Natural killer cell (primary cell): Measurements from ENCODE around the gene RPP25L. TPM values are rescaled to one million over a fixed set of nuclear protein-coding genes. Genes with fewer than 3 reads are reported as not detected.

ENCODE experiments used
- ATAC-seq, 3 donors: fragments of 150-1000 bp in 2 of 3; fragments of 200-7000 bp in 1 of 3; cut with Tn5 transposase; 1 replicate in 1 of 3; 2 replicates in 2 of 3; pipeline ENCODE4 v1.10.0; 2021; ENCODE audit warnings: mild to moderate bottlenecking in 2 of 3, moderate library complexity in 2 of 3
- DNase-seq, 2 donors: peaks; one replicate each; pipeline versions ENCODE4 v3.0.0 to v3.0.0-alpha.2; 2013 to 2021; ENCODE audit warnings: mixed read lengths in 1 of 2
- H3K27ac ChIP-seq: one replicate; pipeline ENCODE4 v1.5.1; 2013; ENCODE audit warnings: mild to moderate bottlenecking, low read length
- H3K27me3 ChIP-seq: one replicate; pipeline ENCODE4 v1.6.1; 2013; ENCODE audit warnings: low read length; ENCODE audit not compliant: control insufficient read depth, insufficient read depth
- H3K36me3 ChIP-seq: one replicate; pipeline ENCODE4 v1.6.1; 2013; ENCODE audit warnings: low read length; ENCODE audit not compliant: control insufficient read depth, insufficient read depth
- H3K4me1 ChIP-seq: one replicate; pipeline ENCODE4 v1.6.1; 2013; ENCODE audit warnings: low read length; ENCODE audit not compliant: control insufficient read depth, insufficient read depth
- H3K4me3 ChIP-seq: one replicate; pipeline ENCODE4 v1.5.1; 2013; ENCODE audit warnings: low read length
- H3K9me3 ChIP-seq: one replicate; pipeline ENCODE4 v1.6.1; 2013; ENCODE audit warnings: low read length; ENCODE audit not compliant: control insufficient read depth, insufficient read depth
- H3K27ac Mint-ChIP-seq, 2 donors: one replicate each; pipeline ENCODE4 v1.8.0; 2022; ENCODE audit warnings: mild to moderate bottlenecking in 2 of 2, mixed read lengths in 2 of 2, moderate library complexity in 1 of 2
- H3K27me3 Mint-ChIP-seq, 2 donors: one replicate each; pipeline ENCODE4 v1.8.0; 2022; ENCODE audit warnings: low read depth in 2 of 2, mixed read lengths in 2 of 2
- H3K36me3 Mint-ChIP-seq: one replicate; pipeline ENCODE4 v1.8.0; 2022; ENCODE audit warnings: mixed read lengths
- H3K4me1 Mint-ChIP-seq, 2 donors: one replicate each; pipeline ENCODE4 v1.8.0; 2022; ENCODE audit warnings: mixed read lengths in 2 of 2
- H3K4me3 Mint-ChIP-seq: one replicate; pipeline ENCODE4 v1.8.0; 2022; ENCODE audit warnings: mild to moderate bottlenecking, moderate library complexity, mixed read lengths
- H3K9me3 Mint-ChIP-seq, 2 donors: one replicate each; pipeline ENCODE4 v1.8.0; 2022; ENCODE audit warnings: mixed read lengths in 2 of 2
- CTCF ChIP-seq: fragments of 200-600 bp; IDR thresholded peaks from one replicate; pipeline ENCODE4 v1.8.0; 2022; ENCODE audit warnings: antibody characterized with exemption
- whole genome bisulfite sequencing: methylation state at CpG from one replicate; pipeline ENCODE4 v1.1.7; 2013; ENCODE audit warnings: missing lambda C conversion rate; ENCODE audit not compliant: insufficient coverage; 5-methylcytosine and 5-hydroxymethylcytosine counted together
- intact Hi-C: fragments of 100-400 bp; cut with micrococcal nuclease; formaldehyde crosslinking; loops from one replicate; pipeline ENCODE4 v1.14.2; 2022
- total RNA-seq, 4 donors: library from RNA; stranded (reverse); fragments of 120-200 nt in 1 of 4; gene quantifications; one replicate each; pipeline versions ENCODE4 v1.2.3 to v1.2.4, GENCODE V29; 2013 to 2022

Gene RPP25L
- total RNA-seq, 3 donors from 2014 or later (not counting 1 experiment from before 2014, with no cell fraction given): 9.3 to 15.0 (median 9.8) TPM

GRCh38 chr9:34611251-34611810, 566 bp downstream of the RPP25L start:
- 71% methylated on average over 10 of the region's 10 CpGs for WGBS
- intact Hi-C loops: loop anchor here (5.0 kb wide), 1 partner anchor 36 kb away; the partner anchor contains the start of gene GALT
- no peaks in the 10 kb centered on the region for H3K27me3 Mint-ChIP-seq
- Histone ChIP-seq H3K27me3 (no peaks in the 10 kb centered on the region), H3K4me3 (peak overlapping the region; percentile 72), H3K27ac (peak overlapping the region; percentile 96), H3K4me1 (peaks cover 24% of the 10 kb centered on the region), H3K9me3 (no peaks in the 10 kb centered on the region), H3K36me3 (peaks cover 9% of the 10 kb centered on the region)
- peak overlapping the region; percentile 92 for H3K4me3 Mint-ChIP-seq
- peaks cover 5% of the 10 kb centered on the region for H3K36me3 Mint-ChIP-seq
- ATAC-seq (no peak), DNase-seq (peak in 1 of 2 donors; percentile 35)
- peak overlapping the region; percentile 92 to 96 for H3K27ac Mint-ChIP-seq
- H3K4me1 Mint-ChIP-seq: peaks cover 29 to 36% of the 10 kb centered on the region in 2 donors
- H3K9me3 Mint-ChIP-seq: no peaks in the 10 kb centered on the region
- no peak for TF ChIP-seq CTCF

- Histone ChIP-seq H3K27ac (no peak overlapping the region), H3K4me3 (no peak overlapping the region), H3K4me1 (peaks cover 24% of the 10 kb centered on the region), H3K9me3 (no peaks in the 10 kb centered on the region), H3K36me3 (peaks cover 7% of the 10 kb centered on the region), H3K27me3 (no peaks in the 10 kb centered on the region)
- H3K27ac Mint-ChIP-seq: peak overlapping the region; percentile 92 to 96
- H3K4me3 Mint-ChIP-seq: peak overlapping the region; percentile 41
- no peaks in the 10 kb centered on the region for H3K36me3 Mint-ChIP-seq
- WGBS: 98% methylated on average over 20 of the region's 20 CpGs
- H3K4me1 Mint-ChIP-seq: peaks cover 29 to 36% of the 10 kb centered on the region in 2 donors
- no peaks in the 10 kb centered on the region for H3K27me3 Mint-ChIP-seq
- no peaks in the 10 kb centered on the region for H3K9me3 Mint-ChIP-seq
- intact Hi-C loops: loop anchor here (5.0 kb wide), 1 partner anchor 37 kb away; the partner anchor contains the start of gene GALT
- TF ChIP-seq CTCF: no peak
- DNase-seq: no peak
- ATAC-seq: no peak
Observed at GRCh38 chr9:34610434-34611206, 1.3 kb downstream of the RPP25L start.

GRCh38 chr9:34607331-34607730, 4.6 kb downstream of the RPP25L start:
- Mint-ChIP-seq H3K4me3 (no peak overlapping the region), H3K4me1 (peaks cover 17 to 26% of the 10 kb centered on the region in 2 donors), H3K9me3 (no peaks in the 10 kb centered on the region), H3K27me3 (no peaks in the 10 kb centered on the region), H3K27ac (no peak overlapping the region), H3K36me3 (no peaks in the 10 kb centered on the region)
- TF ChIP-seq CTCF: no peak
- WGBS: 65% methylated on average over 2 of the region's 2 CpGs
- no peak overlapping the region for H3K27ac ChIP-seq
- no peaks in the 10 kb centered on the region for H3K36me3 ChIP-seq
- DNase-seq (no peak), ATAC-seq (no peak)
- H3K4me1 ChIP-seq: peaks cover 16% of the 10 kb centered on the region
- H3K9me3 ChIP-seq: no peaks in the 10 kb centered on the region
- H3K27me3 ChIP-seq: no peaks in the 10 kb centered on the region
- intact Hi-C loops: no loop called here
- H3K4me3 ChIP-seq: no peak overlapping the region
